T-helper 22 cell (primary cell): ENCODE measurements around the gene NEU4.
"Not testable (repeated sequence)": the region's sequence is repeated elsewhere in the genome, so short reads cannot be mapped to it uniquely, and the experiment has no call there.

Experiments used
- DNase-seq: peaks from one replicate; pipeline ENCODE4 v3.0.0-alpha.2; 2020; ENCODE audit warnings: low read depth

The NEU4 gene

GRCh38 chr2:241833101-241833663 lies 24.2 kb downstream of the NEU4 start:
- no peak for DNase-seq

- not testable (repeated sequence) for DNase-seq
Observed at GRCh38 chr2:241833756-241834526, 24.9 kb downstream of the NEU4 start.

DNA sequence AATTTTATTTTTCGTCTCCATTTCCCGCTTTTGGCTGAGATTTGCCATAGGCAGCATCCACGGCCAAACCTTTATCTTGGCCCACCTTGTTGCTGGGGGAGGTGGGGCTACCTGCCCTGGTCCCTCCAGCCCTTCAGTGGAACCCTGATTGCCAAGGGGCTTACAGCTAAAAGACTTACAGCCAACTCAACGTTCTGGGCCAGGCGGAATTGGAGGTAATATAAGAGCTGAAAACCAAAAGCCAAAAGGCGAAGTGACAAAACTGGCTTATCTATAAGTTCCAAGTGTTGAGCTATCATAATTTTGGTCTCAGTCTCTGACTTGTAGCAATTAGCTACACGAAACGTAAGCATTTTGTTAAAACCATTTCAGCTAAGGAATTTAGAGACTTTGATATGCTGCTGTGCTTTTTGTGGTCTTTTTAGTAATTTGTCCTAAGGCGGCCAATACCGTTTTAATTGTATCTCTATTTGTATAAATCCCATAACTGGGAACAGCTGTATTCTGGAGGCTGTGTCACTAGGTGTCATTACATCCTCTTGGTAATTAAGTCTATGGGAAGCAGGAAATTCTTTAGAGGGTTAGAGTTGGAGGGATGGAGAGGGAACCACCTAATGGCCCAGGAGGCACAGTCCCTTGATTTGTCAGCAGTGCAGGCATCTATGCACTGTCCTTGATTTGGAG lies 25.7 kb downstream of the NEU4 start:
- no peak for DNase-seq

DNA sequence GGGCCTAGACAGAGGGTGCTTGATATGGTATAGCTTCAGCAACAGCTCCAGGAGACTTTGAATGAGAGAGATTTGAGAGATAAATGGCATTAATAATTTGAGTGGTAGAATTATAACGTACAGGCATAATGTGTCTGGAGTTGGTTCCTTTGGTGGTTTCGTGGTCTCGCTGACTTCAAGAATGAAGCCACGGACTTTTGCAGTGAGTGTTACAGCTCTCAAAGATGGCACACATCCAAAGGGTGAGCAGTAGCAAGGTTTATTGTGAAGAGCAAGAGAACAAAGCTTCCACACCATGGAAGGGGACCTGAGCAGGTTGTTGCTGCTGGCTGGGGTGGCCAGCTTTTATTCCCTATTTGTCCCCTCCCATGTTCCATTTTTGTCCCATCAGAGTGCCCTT lies 26.6 kb downstream of the NEU4 start:
- no peak for DNase-seq

DNA sequence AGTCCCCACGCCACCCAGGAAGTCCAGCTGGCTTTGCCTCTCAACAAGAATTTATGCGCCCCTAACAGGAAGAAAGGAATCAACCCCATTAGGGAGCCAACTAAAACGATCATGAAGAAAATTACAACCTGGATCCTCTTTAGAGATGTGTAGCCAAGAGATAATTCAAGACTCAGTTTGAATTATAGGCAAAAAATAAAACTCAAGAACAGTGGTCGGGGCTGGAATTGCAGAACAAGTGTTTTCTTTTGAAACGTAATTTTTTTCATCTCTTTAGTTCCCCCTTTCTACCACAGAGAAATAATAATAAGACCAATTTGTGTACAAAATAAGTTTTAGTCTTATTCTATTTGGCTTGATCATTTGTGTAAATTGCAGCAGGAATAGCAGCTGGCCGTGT lies 27.3 kb downstream of the NEU4 start:
- no peak for DNase-seq

DNA sequence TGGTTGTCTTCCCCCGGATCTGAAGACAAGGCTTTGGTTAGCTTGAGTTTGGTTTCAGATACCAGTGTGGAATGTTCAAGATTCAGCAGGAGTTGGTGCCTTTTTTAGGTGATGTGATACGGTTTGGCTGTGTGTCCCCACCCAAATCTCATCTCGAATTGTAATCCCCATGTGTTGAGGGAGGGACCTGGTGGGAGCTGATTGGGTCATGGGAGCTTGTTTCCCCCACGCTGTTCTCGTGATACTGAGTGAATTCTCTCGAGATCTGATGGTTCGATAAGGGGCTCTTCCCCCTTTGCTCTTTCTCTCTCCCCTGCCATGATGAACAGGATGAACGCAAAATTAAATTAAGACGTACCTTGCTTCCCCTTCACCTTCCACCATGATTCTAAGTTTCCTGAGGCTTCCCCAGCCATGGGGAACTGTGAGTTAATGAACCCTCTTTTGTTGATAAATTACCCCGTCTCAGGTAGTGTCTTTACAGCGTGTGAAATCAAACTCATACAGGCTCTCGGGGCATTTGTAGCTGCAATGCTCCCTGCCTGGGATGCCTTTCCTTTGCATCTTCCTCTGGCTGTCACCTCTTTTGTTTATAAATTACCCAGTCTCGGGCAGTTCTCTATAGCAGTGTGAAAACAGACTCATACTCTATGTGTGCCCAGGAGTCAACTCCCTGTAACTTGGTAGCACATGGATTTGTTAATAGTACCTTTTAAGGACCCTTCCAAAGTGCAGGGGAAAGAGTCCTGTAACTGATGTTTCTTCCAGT lies 28.4 kb downstream of the NEU4 start:
- no peak for DNase-seq

DNA sequence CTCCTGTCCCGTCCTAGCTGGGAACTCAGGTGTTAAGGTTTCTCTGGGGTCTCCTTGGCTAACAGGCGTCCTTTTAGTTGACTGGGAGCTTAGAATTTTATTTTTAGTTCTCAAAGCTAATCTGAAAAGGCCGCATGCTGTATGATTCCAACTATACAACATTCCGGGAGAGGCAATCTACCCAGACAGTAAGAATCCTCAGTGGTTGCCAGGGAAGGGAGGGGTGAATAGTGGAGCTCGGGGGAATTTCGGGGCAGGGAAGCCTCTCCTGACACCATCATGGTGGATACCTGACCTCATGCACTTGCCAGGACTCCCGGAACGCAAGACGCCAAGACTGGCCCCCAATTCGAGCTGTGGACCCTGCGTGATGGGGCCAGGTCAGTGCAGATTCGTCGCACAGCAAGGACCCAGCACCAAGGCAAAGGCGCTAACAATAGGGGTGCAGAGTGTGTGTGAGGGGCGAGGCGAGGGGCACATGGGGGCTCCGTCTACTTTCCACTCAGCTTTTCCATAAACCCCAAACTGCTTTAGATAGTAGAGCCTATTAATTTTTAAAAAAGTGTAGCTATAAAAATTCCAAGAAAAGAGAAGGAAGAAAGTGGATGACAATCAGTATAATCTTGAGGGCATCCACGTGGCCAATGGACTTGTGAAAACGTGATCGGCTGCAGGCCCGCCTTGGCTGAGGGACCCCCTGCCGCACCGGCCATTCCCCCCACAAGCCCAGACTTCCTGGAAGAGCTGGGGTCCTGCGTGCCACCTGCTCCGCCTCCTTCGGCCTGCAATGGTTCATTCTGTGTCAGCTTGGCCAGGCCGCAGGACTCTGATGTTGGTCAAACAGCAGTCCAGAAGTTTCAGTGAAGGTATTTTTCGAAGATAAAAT lies 32.4 kb downstream of the NEU4 start:
- DNase-seq: no peak

- no peak for DNase-seq
Observed at GRCh38 chr2:241842067-241842415, 33.0 kb downstream of the NEU4 start.

- no peak for DNase-seq
Observed at GRCh38 chr2:241842620-241843211, 33.7 kb downstream of the NEU4 start.

- DNase-seq: no peak
Observed at GRCh38 chr2:241843321-241844065, 34.5 kb downstream of the NEU4 start.

DNA sequence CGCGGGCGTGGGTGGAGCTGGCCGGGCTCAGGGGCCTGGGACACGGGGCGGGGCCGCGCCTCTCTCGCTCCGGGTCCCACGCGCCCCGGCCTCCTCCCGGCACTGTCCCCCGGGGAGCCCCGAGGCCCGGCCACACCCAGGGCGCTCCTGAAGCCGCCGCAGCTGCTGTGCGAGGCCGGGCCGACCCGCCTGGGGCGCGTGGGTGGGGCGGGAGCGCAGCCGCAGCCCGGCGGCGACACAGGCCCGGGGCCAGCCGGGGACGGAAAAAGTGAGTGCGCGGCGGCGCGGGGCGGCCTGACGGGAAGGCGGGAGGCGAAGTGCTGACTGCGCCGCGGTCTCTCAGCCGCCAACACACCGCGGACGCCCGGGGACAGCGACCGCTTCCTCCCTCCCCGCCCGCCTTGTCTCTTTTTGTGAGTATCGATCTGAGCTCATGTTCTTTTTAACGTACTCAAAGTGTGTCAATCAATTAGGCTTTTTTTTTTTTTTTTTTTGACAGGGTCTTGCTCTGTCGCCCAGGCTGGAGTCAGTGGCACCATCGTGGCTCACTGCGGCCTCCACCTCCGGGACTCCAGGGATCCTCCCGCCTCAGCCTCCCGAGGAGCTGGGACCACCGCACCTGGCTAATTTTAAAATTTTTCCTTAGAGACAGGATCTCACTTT lies 35.2 kb downstream of the NEU4 start:
- peak; percentile 56 for DNase-seq

DNA sequence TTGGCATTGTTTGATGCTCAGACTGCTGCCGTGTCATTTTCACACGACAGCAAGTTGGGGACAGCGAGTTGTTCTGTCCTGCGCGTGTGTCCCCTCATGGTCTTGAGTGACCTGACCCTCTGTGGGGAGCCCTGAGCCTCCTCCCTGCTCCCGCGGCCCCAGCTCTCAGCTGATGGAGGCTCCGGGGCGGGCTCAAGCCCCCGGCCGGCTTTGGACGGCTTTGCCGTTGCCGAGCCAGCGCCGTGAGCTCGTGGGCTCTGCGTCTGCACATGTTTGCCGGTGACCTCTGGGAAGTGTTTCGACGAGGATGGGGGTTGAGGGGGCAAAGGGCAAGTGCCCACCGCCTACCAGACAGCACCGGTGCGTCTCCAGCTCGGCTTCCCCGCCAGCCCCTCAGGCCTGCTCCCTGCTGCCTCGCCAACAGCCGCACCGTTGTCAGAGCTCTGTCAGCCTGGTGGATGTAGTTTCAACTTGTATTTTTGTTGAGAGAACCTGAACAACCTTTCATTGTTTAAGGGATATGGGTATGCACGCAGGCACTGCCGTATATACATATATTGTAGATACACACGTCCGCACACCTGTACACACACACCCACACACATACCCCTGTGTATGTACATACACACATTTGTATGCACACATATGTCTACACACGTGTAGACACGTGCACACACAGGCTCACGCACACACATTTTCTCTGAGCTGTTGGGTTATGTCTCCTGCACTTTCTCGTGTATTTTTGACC lies 36.0 kb downstream of the NEU4 start:
- DNase-seq: no peak

- no peak for DNase-seq
Observed at GRCh38 chr2:241846406-241846805, 37.4 kb downstream of the NEU4 start.

- no peak for DNase-seq
Observed at GRCh38 chr2:241848761-241849615, 40.0 kb downstream of the NEU4 start.

- DNase-seq: no peak
Observed at GRCh38 chr2:241849616-241850543, 40.9 kb downstream of the NEU4 start.

GRCh38 chr2:241850544-241851324 lies 41.7 kb downstream of the NEU4 start:
- DNase-seq: no peak
